ENCODE data around the gene PCID2.

Gene PCID2

GRCh38 chr13:113187263-113187669, 21.2 kb downstream of the PCID2 start:
- no peak for DNase-seq (ENCODE audit: low spot score)

GRCh38 chr13:113186061-113186900, 22.2 kb downstream of the PCID2 start:
- DNase-seq (ENCODE audit: low spot score), result no peak

DNA sequence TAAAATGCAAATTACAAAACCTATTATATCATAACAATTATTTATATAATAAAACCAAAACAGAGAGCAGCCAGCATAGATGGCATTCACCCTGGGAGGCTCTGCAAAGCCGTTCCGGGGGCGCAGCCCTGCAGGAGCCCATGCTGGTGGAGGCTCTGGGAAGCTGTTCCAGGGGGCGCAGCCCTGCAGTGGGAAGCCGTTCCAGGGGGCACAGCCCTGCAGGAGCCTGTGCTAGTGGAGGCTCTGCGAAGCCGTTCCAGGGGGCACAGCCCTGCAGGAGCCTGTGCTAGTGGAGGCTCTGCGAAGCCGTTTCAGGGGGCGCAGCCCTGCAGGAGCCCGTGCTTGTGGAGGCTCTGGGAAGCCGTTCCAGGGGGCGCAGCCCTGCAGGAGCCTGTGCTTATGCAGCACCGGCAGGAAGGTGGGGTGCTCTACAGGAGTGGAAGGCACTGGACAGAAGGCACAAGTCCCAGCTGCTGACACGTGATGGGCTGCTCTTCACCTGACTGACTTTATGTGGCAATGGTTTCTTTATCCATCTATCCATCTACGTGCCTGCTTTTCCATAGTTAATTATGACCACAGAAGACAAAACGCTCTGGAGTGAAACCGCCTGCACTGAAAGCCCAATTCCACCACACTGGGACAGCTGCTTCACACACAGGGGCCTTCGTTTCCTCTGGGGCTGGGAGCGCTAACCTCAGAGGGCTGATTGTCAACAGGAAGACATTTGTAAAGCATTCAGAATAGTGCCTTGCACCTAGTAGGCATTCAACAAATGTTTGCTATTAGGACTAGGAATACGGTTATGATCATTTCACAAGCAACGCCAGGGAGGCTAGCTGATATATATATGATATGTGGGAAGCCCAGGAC, 23.7 kb downstream of the PCID2 start:
- DNase-seq (ENCODE audit: low spot score), result no peak

DNA sequence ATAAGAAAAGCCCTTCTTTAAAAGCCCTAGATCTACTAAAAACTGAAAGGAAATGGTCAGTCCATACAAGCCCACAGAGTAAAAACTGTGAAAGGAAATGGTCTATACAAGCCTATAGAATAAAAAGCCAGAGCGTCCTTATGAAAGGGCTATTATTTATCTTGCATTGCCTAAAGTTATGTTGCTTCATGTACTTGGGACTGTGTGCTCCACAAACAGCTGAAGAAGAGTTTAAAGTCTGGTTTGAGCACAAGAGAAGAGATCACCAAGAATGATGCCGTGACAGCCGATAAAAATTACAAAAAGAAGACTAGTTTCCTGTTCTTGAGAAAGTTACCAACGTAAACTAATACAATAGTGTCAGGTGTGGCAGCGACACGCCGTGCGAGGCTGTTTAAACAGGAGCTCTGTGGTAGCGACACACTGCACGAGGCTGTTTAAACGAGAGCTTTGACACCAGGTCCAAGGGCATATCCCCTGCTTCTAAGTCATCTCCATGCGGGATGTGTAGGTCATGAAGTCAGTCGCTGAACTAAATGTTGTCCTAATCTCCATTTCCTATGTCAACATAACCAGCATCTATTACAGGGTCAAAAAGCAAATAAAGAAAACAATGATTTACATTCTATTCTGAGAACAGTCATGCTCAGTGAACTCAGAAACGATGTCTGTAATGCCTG, 24.9 kb downstream of the PCID2 start:
- no peak for DNase-seq (ENCODE audit: low spot score)

- no peak for DNase-seq (ENCODE audit: low spot score)
Measured at GRCh38 chr13:113182046-113182445, 26.4 kb downstream of the PCID2 start.

DNA sequence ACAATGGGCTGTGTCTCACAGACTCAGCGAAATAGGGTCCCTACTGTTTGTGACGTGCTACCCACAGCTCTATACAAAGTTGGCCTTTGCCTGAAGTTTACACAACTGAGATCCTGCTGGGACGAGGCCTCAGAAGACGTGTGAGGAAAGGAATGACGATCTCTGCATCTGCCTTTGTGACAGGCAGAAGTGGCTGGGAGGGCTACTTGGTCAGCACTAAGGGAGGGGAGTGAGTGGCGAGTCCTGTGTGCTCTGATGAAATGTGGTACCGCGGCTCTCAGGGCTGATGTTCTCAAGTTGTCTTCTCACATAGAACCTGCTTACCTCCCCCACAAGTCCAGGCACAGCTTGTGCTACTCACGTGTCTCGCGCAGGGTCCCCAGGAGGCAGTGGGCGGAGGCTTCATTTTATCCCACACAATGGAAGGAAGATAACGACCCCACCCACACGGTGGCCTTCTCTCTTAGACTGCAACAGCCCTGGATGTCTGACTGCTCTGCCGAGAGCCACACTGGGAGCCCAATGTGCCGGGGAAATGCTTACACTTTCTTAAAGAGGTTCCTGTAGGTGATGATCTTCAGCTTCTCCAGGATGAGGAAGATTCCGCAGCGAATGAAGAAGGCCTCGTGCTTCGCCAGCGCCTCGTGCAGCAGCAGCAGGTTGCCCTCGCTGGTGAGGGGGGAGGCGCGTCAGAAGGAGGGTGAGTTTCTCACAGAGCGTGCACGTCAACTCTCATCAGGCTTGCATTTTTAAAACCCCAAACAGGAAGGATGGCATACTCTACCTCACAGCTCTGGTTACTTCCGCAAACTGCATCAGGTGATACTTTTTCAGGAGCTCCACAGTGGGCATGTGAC, 28.9 kb downstream of the PCID2 start:
- DNase-seq (ENCODE audit: low spot score), result no peak

- DNase-seq (ENCODE audit: low spot score), result no peak
Measured at GRCh38 chr13:113178896-113179167, 29.6 kb downstream of the PCID2 start.

- no peak for DNase-seq (ENCODE audit: low spot score)
Measured at GRCh38 chr13:113178070-113178895, 30.2 kb downstream of the PCID2 start.

DNA sequence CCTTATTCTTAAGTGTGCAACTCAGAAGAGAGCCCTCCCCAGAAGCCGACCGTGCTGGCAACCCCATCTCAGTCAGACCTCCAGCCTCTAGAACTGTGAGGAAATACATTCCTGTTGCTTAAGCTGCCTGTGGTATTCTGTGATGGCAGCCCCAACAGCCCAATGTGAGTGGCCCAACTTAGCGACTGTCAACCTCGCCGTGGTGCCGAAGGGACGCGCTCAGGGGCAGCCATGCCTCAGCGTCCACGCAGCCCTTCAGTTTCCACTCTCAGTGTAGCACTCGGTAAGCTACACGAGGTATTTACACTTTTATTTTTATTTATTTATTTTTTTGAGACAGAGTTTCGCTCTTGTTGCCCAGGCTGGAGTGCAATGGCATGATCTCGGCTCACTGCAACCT, 31.6 kb downstream of the PCID2 start:
- DNase-seq (ENCODE audit: low spot score), result no peak

DNA sequence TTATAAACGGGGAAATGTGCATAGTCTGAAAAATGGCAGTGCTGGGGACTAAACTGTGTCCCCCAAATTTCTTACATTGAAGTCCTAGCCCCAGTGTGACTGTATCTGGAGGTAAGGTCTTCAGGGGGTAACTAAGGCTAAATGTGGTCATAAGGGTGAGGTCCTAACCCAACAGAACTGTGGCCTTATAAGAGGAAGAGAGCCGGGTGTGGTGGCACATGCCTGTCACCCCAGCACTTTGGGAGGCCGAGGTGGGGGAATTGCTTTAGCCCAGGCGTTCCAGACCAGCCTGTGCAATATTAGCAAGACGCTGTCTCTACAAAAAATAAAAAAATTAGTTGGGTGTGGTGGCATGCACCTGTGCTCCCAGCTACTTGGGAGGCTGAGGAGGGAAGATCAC, 32.2 kb downstream of the PCID2 start:
- no peak for DNase-seq (ENCODE audit: low spot score)

DNA sequence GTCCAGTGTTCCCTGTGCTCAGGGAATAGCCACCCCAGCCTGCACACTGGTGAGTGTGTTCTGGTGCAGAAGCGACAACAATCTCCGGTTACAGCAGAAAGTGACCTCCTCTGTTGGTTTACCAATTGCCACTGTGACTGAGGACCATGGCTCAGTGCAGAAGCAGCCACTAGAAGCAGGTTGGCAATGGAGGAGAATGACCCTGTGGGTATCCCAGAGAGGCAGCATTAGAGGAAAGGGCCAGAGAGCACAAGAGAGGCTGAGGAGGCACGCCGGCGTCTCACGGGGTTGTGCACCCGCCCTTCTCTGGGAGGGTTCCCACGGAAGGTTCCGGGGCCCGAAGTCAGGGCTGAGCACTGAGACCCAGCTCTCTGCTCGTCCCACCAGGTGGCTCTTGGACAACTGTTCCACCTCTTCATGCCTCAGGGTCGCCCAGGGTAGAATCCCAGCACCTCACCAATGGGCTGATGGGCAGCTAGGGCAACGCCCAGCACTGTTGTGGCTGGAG, 36.0 kb downstream of the PCID2 start:
- DNase-seq (ENCODE audit: low spot score), result no peak

DNA sequence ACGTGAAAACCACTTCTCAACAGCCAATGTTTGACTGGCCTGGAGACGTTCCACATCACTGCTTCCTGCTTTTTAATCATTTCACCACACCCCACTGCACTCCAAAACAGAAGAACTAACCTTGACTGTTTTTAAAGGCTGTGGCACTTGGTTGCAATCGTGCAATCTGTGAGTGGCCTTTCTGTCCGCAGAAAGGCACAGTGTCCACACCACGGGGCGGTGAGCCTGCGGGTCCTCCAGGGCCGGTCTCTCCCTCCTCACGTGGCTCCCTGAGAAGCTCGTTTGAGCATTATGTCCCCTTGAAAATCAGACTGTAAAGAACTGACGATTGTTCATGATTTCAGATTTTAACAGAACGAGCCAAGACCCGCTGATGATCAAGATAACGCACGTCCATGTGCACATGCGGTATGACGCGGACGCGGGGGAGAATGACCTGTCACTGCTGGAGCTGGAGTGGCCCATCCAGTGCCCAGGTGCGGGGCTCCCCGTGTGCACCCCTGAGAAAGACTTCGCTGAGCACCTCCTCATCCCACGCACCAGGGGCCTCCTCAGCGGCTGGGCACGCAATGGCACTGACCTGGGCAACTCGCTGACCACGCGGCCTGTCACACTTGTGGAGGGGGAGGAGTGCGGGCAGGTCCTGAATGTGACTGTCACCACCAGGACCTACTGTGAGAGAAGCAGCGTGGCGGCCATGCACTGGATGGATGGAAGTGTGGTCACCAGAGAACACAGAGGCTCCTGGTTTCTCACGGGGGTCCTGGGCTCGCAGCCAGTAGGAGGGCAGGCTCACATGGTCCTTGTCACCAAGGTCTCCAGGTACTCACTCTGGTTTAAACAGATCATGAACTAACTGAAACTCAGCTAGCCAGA, 37.0 kb downstream of the PCID2 start:
- no peak for DNase-seq (ENCODE audit: low spot score)

DNA sequence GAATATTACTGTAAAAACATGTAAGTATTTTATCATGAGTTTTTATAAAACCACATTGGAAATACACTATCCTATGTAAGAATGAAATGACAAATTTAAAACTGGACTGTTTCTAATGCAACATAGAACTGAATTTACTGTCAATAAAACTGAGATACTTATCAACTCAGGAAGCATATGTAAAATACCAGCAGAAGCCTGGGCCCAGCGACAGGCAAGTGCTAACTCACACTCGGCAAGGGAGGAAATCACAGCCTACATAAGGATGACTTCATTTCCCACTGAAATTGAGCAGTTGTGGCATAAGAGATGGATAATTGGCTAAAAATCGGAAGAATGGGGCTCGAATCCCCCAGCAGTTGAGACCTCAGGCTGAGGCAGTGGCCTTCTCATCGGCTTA, 38.0 kb downstream of the PCID2 start:
- no peak for DNase-seq (ENCODE audit: low spot score)

DNA sequence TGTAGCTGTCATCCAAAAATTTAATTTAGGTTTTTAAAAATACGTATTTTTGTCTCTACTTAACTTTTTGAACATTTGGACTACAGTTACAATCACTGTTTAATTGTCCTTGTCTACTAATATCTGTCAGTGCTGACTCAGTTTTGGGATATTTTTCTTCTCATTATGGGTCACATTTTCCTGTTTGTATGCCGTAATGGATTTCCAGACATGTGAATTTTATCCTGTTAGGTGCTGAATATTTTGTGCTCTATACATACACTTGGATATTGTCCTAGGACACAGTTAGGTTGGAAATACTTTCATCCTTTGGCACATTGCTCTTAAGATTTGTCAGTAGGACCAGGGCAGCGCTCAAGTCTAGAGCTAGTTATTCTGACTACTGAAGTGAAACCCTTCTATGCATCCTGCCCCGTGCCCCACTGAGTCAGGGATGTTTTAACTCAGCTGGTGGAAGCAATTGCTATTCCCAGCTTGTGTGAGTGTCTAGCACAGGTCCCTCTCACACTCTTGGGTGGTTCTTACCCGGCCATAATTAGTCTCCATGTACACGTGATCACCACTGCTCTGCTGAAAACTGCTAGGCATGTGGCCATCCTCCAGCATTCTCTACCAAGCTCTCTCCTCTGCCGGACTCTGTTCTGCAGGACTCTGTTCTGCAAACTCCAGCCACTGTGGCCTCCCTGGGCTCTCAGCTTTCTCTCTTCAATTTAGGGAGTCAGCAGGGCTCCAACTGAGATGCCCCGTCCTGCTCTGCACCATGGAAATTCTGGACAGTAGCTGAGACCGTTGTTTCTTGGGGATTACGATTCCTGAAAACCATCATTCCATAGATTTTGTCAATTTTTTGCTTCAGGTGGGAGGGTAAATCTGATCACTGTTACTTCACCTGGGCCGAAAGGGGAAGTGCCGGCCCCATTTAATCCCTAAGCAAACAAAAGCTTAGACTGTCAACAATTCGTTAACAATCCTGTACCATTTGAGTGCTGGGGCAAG, 38.9 kb downstream of the PCID2 start:
- no peak for DNase-seq (ENCODE audit: low spot score)

- DNase-seq (ENCODE audit: low spot score), result no peak
Measured at GRCh38 chr13:113168211-113168610, 40.3 kb downstream of the PCID2 start.

GRCh38 chr13:113167575-113167974, 40.9 kb downstream of the PCID2 start:
- no peak for DNase-seq (ENCODE audit: low spot score)

- no peak for DNase-seq (ENCODE audit: low spot score)
Measured at GRCh38 chr13:113167155-113167554, 41.3 kb downstream of the PCID2 start.

DNA sequence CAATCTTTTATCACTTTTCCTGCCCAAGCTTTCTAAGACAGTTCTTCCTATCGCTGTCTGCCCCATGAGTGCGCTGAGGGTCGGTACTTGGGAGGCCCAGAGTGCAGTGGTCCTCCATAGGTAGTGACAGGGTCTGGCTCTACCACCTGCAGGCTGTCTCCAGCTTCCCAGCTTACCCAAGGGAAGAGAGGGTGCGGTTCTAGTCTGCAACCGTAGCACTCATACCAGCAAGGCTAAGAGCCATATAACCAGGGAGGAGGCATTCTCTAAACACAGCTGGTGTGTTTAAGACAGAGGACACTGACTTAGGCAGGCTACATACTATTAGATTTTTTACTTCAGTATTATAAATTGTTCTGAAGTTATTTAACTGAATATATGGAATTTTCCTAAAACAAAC, 41.8 kb downstream of the PCID2 start:
- DNase-seq (ENCODE audit: low spot score), result no peak

- no peak for DNase-seq (ENCODE audit: low spot score)
Measured at GRCh38 chr13:113166266-113166665, 42.2 kb downstream of the PCID2 start.

All from ecto neural progenitor cell (in vitro differentiated cells).